ENCODE results near the gene PLIN4. TPM values are rescaled to one million over a fixed set of nuclear protein-coding genes. Genes with fewer than 3 reads are reported as not detected.

The PLIN4 gene
- total RNA-seq, 1 donor from 2014 or later = not detected

DNA sequence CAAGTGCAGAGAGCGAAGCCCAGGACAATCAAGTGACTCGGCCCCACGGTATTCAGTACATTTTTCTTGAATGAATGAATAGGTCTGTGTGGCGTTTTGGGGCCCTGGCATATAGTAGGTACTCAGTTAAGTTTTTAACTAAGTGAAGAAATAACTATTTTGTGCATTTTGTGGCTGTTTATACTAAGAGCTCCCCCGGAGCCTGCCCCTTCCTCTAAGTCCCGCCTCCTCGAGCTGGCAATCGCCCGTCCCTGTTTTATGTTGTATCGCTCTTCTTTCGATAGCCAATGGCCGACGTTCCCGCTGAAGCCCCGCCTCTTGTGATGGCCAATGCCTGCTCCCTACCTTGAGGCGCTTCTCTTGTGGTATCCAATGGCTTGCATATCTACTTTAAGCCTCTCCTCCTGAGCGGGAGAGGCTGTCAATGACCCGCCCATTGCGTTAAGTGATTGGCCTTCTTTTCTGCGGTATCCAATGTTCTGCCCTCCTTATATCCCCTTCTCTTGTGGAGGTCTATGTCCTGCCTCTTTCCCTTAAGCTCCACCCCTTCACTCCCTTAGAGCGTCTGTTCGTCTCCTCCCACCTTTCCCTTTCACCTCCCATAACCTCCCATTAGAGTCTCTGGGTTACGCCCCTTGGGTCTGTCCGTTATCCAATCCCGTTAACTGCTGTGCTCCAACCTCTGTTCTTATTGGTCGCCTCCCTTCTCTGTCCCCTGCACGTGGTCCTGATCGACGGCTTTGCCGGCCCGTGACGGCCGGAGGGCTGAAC lies 46.7 kb downstream of the PLIN4 start:
- DNase-seq (ENCODE audit: extremely low spot score, unreplicated experiment) = peak; percentile 99
- H3K36me3 Mint-ChIP-seq (ENCODE audit: unreplicated experiment) = peaks cover 4% of the 10 kb centered on the region
- H3K27ac Mint-ChIP-seq (ENCODE audit: unreplicated experiment) = no peak overlapping the region
- no peaks in the 10 kb centered on the region for H3K27me3 Mint-ChIP-seq (ENCODE audit: unreplicated experiment)
- peaks cover 22% of the 10 kb centered on the region for H3K4me1 Mint-ChIP-seq (ENCODE audit: unreplicated experiment)
- no peaks in the 10 kb centered on the region for H3K9me3 Mint-ChIP-seq (ENCODE audit: unreplicated experiment)
- H3K4me3 Mint-ChIP-seq (ENCODE audit: unreplicated experiment) = no peak overlapping the region
- TF ChIP-seq CTCF (IDR thresholded peaks at IDR 0.05) = no peak

GRCh38 chr19:4467835-4468234 lies 50.5 kb downstream of the PLIN4 start:
- peaks cover 4% of the 10 kb centered on the region for H3K4me1 Mint-ChIP-seq (ENCODE audit: unreplicated experiment)
- H3K36me3 Mint-ChIP-seq (ENCODE audit: unreplicated experiment) = no peaks in the 10 kb centered on the region
- no peaks in the 10 kb centered on the region for H3K9me3 Mint-ChIP-seq (ENCODE audit: unreplicated experiment)

DNA sequence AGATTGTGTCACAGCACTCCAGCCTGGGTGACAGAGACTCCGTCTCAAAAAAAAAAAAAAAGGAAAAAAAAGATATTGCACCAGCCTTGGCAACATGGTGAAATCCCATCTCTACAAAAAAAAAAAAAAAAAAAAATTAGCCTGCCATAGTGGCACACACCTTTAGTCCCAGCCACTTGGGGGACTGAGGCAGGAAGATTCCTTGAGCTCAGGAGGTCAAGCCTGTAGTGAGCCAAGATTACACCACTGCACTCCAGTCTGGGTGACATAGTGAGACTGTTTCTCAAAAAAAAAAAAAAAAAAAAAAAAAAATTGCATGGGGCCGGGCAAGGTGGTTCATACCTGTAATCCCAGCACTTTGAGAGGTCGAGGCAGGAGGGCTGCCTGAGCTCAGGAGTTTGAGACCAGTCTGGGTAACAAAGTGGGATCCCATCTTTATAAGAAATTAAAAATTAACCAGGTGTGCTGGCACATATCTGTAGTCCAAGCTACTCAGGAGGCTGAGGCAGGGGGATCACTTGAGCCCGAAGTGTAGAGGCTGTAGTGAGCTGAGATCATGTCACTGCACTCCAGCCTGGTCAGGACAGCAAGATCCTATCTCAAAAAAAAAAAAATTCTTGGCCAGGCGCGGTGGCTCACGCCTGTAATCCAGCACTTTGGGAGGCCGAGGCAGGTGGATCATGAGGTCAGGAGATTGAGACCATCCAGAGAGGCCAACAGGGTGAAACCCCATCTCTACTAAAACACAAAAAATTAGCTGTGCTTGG lies 53.3 kb downstream of the PLIN4 start:
- TF ChIP-seq CTCF (IDR thresholded peaks at IDR 0.05) = no peak
- H3K4me1 Mint-ChIP-seq (ENCODE audit: unreplicated experiment) = no peaks in the 10 kb centered on the region
- no peaks in the 10 kb centered on the region for H3K9me3 Mint-ChIP-seq (ENCODE audit: unreplicated experiment)
- H3K27ac Mint-ChIP-seq (ENCODE audit: unreplicated experiment) = no peak overlapping the region
- DNase-seq (ENCODE audit: extremely low spot score, unreplicated experiment) = no peak
- H3K36me3 Mint-ChIP-seq (ENCODE audit: unreplicated experiment) = no peaks in the 10 kb centered on the region
- no peak overlapping the region for H3K4me3 Mint-ChIP-seq (ENCODE audit: unreplicated experiment)
- no peaks in the 10 kb centered on the region for H3K27me3 Mint-ChIP-seq (ENCODE audit: unreplicated experiment)

More at GRCh38 chr19:4467835-4468234, 50.5 kb downstream of the PLIN4 start:
- no peak overlapping the region for H3K27ac Mint-ChIP-seq (ENCODE audit: unreplicated experiment)
- H3K4me3 Mint-ChIP-seq (ENCODE audit: unreplicated experiment) = no peak overlapping the region
- DNase-seq (ENCODE audit: extremely low spot score, unreplicated experiment) = no peak
- no peak for TF ChIP-seq CTCF (IDR thresholded peaks at IDR 0.05)
- no peaks in the 10 kb centered on the region for H3K27me3 Mint-ChIP-seq (ENCODE audit: unreplicated experiment)

GRCh38 chr19:4457654-4458395 lies 60.5 kb downstream of the PLIN4 start, which contains the start of gene UBXN6:
Gene UBXN6, minus strand, starts transcription at chr19:4457794. Its CDS starts 97 bp downstream, at chr19:4457697.
- peak within 1 kb of the TSS; percentile 93 for H3K4me3 Mint-ChIP-seq (ENCODE audit: unreplicated experiment)

More at GRCh38 chr19:4457654-4458395, 60.5 kb downstream of the PLIN4 start, which contains the start of gene UBXN6:
- Mint-ChIP-seq H3K36me3 (ENCODE audit: unreplicated experiment) (no peaks in the 10 kb centered on the region), H3K27me3 (ENCODE audit: unreplicated experiment) (no peaks in the 10 kb centered on the region), H3K27ac (ENCODE audit: unreplicated experiment) (peak within 1 kb of the TSS; percentile 97), H3K9me3 (ENCODE audit: unreplicated experiment) (no peaks in the 10 kb centered on the region), H3K4me1 (ENCODE audit: unreplicated experiment) (peaks cover 25% of the 10 kb centered on the region)
- peak; percentile 98 for DNase-seq (ENCODE audit: extremely low spot score, unreplicated experiment)
- TF ChIP-seq CTCF (IDR thresholded peaks at IDR 0.05) = no peak

All from osteocyte (in vitro differentiated cells).